Fibroblast of the aortic adventitia (primary cell): Measurements from ENCODE around the gene REM1. TPM values are rescaled to one million over a fixed set of nuclear protein-coding genes. Genes with fewer than 3 reads are reported as not detected.

ENCODE experiments used
- total RNA-seq: library from RNA; depleted of rRNA; stranded (reverse); fragments of >200 nt; gene quantifications from 2 replicates; pipeline ENCODE4 v1.2.3, GENCODE V29; 2012; ENCODE audit warnings: low replicate concordance

Gene REM1
- total RNA-seq, 1 donor, result not detected

Other genes with a start within 250 kb of the REM1 start
- not detected in 2 replicates for gene DEFB115, start 217.6 kb upstream of the REM1 start, total RNA-seq
- not detected in 2 replicates for gene DEFB116, start 166.7 kb upstream of the REM1 start, total RNA-seq
- gene DEFB118, start 106.7 kb upstream of the REM1 start, total RNA-seq, result not detected in 2 replicates
- gene DEFB119, start 84.7 kb upstream of the REM1 start, total RNA-seq, result not detected in 2 replicates
- gene DEFB121, start 69.1 kb upstream of the REM1 start, total RNA-seq, result not detected in 2 replicates
- not detected in 2 replicates for gene DEFB123, start 34.7 kb upstream of the REM1 start, total RNA-seq
- gene DEFB124, start 161 bp upstream of the REM1 start, total RNA-seq, result not detected in 2 replicates
- gene HM13, start 39.2 kb downstream of the REM1 start, total RNA-seq, result 47.6 and 131 TPM in 2 replicates
- gene ID1, start 130.0 kb downstream of the REM1 start, total RNA-seq, result 62.3 and 98.9 TPM in 2 replicates
- gene COX4I2, start 162.6 kb downstream of the REM1 start, total RNA-seq, result not detected in 2 replicates
- 59.9 and 101 TPM in 2 replicates for gene BCL2L1, start 247.6 kb downstream of the REM1 start, total RNA-seq